GM12892 (cell line): ENCODE data around the gene ANKRD27.
"Not testable (repeated sequence)": the region's sequence is repeated elsewhere in the genome, so short reads cannot be mapped to it uniquely, and the experiment has no call there.

ENCODE experiments used
- DNase-seq: peaks from one replicate; pipeline ENCODE4 v3.0.0; 2011; ENCODE audit not compliant: insufficient read length
- FAIRE-seq: peaks from 2 replicates; lab custom pipeline; 2011; peaks lifted over from hg19 to GRCh38; lab: Jason Lieb, UNC
- POLR2A ChIP-seq: IDR thresholded peaks from 2 replicates; pipeline ENCODE4 v1.6.1; 2011; ENCODE audit warnings: low read depth, low read length, control low read depth
- POLR2AphosphoS5 ChIP-seq: IDR thresholded peaks from 2 replicates; pipeline ENCODE4 v1.6.1; 2011; ENCODE audit warnings: low read depth, low read length, control low read depth
- TAF1 ChIP-seq: IDR thresholded peaks from 2 replicates; pipeline ENCODE4 v1.6.1; 2011; ENCODE audit warnings: low read depth, mild to moderate bottlenecking, control low read depth, low read length, borderline replicate concordance

Gene ANKRD27

DNA sequence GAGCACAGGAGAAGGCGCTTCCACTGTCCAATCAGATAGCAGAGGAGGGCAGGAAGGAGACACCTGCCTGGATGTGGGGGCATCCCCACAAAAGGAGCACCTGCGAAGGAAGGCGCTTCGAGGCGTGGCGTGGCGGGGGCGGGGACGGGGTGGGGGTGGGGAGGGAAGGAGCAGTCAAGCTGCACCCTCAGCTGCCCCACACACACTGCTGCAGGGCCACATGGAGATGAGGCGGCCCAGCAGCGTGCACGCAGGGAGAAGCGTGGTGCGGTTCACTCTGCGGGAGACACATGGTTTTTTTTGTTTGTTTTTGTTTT is 21.4 kb downstream of the ANKRD27 start:
- TF ChIP-seq POLR2AphosphoS5 (no peak), POLR2A (no peak), TAF1 (no peak)
- FAIRE-seq, result no peak
- DNase-seq, result no peak

DNA sequence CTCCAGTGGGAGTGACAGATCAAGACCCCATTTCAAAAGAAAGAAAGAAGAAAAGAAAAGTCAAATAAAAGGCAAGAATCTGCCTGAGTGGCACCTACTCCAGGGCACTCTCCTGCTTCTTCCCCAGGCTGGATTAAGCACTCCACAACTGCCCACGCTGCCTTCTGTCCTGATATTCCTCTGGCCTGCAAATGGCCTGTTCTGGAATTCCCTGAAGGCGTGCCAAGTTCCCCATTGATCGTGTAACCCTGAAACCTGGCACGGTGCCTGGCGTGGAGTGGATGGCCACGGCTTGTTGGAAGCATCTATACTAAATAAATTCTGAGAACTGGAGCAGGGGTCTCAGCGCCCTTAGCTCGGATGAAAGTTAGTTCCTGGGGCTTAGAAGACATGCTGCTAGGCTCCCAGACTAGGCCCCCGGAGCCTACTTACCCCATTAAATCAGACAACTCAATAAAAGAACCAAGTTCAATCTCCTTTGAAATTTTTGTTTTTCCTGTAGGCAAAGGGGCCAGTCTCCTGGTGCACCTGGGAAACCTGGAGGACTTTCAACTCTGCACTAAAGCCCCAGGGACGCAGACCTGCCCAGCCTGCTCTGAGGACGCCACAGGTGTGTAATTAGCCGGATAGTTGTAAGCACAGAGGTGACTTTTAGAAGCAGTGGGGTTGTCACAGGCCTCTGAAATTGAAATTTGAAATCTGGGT is 21.9 kb downstream of the ANKRD27 start:
- DNase-seq (no peak), FAIRE-seq (no peak)
- TF ChIP-seq POLR2AphosphoS5 (no peak), POLR2A (no peak), TAF1 (no peak)

DNA sequence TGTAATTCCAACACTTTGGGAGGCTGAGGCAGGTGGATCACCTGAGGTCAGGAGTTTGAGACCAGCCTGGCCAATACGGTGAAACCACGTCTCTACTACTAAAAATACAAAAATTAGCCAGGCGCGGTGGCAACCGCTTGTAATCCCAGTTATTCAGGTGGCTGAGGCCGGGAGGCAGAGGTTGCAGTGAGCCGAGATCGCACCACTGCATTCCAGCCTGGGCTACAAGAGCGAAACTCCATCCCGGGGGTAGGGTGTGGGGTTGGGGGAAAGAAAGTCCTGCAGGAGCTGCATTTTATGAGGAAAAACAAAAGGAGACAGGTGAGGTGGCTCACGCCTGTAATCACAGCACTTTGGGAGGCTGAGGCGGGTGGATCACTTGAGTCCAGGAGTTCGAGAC is 22.6 kb downstream of the ANKRD27 start:
- not testable (repeated sequence) for DNase-seq, FAIRE-seq

DNA sequence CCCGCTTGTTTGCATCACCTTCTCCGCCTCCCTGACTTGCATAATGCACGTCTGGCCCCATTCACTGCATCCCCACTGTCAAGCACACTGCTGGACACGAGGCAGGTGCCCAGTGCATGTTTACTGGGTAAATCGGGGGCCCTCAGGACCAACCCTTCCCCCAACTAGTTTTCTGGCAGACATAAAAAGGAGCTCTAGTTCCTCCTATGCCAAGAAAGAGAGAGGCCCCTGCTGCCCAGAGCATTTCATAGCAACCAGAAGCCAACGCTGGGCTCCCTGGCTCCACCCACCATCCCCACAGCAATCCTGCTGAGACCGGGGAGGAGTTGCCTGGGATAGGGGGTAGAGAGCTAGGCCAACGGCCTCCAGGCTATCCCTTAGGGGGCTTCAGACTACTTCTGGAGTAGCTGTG is 23.2 kb downstream of the ANKRD27 start:
- TF ChIP-seq POLR2AphosphoS5 (no peak), POLR2A (no peak), TAF1 (no peak)
- FAIRE-seq (no peak), DNase-seq (no peak)

DNA sequence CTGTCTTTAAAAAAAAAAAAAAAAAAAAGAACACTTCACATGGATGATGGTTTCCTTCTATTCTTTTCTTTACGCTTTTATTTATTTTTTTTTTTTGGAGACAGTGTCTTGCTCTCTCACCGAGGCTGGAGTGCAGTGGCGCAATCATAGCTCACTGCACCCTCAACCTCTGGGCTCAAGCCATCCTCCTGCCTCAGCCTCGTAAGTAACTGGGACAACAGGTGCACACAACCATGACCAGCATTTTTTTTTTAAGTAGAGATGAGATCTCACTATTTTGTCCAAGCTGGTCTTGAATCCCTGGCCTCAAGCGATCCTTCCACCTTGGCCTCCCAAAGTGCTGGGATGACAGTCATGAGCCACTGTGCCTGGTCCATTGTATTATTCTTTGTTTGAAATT is 24.3 kb downstream of the ANKRD27 start:
- FAIRE-seq (no peak), DNase-seq (no peak)
- TF ChIP-seq POLR2A (no peak), TAF1 (no peak)

DNA sequence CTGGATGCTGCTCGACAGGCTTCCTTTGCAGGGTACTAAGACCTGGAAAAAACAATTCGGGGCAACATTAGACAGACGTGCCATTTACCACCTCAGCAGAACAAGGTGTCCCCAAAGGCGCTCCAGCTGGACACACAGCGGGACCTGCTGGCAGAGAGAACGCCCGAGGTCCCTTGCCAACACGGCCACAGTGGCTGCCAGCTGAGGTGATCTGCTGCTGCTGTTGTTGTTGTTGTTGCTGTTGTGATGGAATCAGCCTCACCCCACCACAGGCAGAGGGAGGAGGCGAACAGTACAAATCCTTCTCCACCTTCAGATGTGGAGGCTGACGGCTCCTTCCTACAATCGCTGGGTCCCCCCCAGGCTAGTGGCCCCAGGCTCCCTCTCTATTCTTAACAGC is 25.2 kb downstream of the ANKRD27 start:
- DNase-seq (no peak), FAIRE-seq (no peak)
- TF ChIP-seq POLR2AphosphoS5, result no peak
- TF ChIP-seq TAF1, result no peak
- TF ChIP-seq POLR2A, result no peak

DNA sequence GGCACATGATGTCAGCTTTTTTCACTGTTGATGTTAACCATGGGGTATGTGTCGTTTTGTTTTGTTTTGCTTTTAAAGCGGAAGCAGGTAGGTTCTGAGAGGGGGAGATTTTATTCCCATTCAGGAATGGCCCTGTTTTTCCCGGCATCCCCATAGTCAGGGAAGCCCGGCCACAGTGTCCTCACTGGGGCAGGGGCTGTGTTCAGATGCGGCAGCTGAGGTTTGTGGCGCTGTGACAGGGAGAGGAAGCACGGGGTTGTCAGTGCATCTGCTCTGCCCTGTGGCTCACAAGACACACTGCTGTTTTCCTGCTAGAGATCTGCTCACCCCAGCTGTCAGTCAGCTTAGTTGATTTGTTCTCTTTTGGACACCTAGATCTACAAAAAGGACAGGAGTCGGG is 27.6 kb downstream of the ANKRD27 start:
- DNase-seq (no peak), FAIRE-seq (no peak)
- TF ChIP-seq POLR2A (no peak), TAF1 (no peak), POLR2AphosphoS5 (no peak)

DNA sequence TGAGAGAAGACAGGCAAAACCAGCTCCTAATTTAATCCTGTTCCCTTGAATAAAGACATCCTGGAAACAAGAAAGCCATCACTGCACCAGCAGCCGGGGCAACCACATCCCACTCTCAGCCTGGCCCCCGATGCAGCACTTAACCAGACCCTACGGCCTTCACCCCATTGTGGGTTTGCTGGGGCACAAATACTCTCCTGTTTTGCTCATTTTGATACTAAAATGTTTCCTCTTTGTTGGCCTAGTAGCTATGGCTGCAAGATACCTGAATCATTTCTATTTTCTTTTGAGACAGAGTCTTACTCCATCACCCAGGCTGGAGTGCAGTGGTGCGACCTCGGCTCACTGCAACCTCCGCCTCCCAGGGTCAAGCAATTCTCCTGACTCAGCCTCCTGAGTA is 28.4 kb downstream of the ANKRD27 start:
- no peak for TF ChIP-seq POLR2AphosphoS5
- TF ChIP-seq TAF1, result no peak
- no peak for TF ChIP-seq POLR2A
- no peak for FAIRE-seq

DNA sequence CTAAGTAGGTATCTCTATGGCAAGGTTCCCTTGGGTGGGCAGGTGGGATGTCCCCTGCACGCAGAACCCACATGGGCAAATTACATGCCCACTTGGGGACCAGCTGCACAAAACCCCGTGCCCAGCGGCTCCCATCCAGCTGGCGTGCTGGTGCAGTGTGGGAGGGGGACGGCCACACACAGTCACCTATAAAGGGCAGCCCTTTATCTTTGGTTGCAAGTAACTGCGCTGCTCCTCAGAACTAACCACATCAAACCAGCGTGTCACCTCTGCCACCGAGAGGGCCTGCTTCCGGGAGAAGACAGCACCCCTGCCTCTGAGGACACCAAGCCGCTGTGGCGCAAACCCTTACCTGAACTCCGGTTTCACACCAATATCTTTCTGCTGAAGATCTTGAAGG is 32.2 kb downstream of the ANKRD27 start:
- DNase-seq (no peak), FAIRE-seq (no peak)
- TF ChIP-seq POLR2A (no peak), TAF1 (no peak), POLR2AphosphoS5 (no peak)

More for the DNA sequence above, 28.4 kb downstream of the ANKRD27 start:
- no peak for DNase-seq

DNA sequence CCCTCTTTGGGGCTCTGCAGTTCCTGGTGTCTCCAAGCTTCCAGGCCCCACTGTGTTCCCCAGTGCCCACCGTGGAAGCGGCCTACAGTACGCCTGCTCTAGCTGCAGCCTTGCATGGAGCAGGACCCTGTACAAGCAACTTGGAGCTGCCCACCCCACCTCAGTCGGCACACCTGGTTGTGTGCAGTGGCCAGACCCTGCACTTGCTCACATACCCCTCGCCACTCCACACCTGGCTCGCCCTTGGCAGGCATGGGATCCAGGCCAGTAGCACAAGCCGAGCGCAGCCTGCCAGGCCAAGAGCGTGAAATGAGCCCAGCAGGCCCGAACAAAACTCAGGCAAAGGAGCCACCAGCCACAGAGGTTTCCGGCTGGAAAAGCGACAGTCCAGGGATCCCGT is 36.4 kb downstream of the ANKRD27 start:
- TF ChIP-seq TAF1, result no peak
- TF ChIP-seq POLR2A, result no peak
- no peak for TF ChIP-seq POLR2AphosphoS5
- no peak for FAIRE-seq
- no peak for DNase-seq

DNA sequence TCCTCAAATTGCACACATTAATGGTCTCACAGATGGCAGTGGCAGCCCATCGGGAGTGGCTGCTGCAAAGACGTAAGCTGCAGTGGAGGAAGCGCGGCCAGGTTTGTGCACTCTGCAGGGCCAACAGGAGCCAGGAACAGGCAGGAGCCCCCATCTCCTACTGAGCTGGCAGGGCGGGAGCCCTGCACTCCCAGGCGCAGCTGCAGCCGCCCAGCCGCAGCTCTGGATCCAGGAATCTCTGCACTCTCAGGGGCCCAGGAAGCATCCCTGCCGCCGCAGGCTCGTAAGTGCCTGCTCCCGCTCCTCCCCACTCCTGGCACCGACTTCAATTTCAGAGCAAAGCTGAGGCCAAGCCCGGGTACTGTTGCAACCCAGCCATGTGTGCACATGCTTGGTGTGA is 37.5 kb downstream of the ANKRD27 start:
- DNase-seq, result no peak
- no peak for FAIRE-seq
- TF ChIP-seq POLR2A (no peak), POLR2AphosphoS5 (no peak), TAF1 (no peak)

DNA sequence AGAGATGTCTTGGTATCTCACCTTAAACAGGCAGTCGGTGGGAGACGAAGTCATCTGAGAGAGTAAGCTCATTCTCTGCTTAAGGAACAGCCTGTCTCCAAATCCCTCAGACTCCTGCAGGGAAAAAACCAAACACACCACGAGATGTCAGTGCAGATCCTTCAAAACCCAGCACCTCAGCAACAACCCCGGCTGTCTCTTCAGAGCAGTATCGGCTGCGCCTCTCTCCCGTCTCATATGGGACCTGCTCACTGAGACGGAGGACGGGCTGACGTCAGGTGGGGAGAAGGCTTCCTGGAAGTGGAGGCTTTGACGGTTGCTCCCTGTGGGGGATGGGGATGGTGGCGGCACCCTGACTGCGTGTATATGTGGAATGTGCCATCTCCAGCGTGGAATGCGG is 43.6 kb downstream of the ANKRD27 start:
- FAIRE-seq (no peak), DNase-seq (no peak)
- no peak for TF ChIP-seq TAF1
- TF ChIP-seq POLR2AphosphoS5, result no peak
- TF ChIP-seq POLR2A, result no peak

DNA sequence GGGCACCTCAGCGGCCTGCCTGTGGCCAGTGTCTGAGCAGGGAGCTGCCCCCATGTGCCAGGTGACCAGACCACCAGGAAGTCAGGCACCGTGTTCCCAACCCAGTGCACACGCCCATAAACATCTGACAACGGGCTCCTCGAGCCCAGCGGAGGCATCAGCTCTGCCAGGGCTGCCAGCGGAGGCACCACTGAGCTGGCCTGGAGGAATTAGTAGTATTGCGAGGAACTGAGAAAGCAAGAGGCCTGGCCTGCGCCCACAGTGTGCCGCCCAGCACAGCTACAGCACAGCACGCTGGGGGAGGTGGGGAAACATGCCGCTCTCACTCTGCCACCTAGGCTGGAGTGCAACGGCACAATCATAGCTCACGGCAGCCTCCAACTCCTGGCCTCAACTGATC is 44.6 kb downstream of the ANKRD27 start:
- FAIRE-seq (no peak), DNase-seq (no peak)
- TF ChIP-seq POLR2AphosphoS5, result no peak
- TF ChIP-seq POLR2A, result no peak
- TF ChIP-seq TAF1, result no peak
